H9 (cell line): ENCODE data around the gene IFT80. TPM values are rescaled to one million over a fixed set of nuclear protein-coding genes. Genes with fewer than 3 reads are reported as not detected.

ENCODE experiments used
- DNase-seq: peaks from one replicate; pipeline ENCODE4 v3.0.0-alpha.2; 2017
- H2AFZ ChIP-seq: one replicate; pipeline ENCODE4 v1.6.1; 2013; ENCODE audit warnings: mild to moderate bottlenecking, low read length, control low read depth, moderate library complexity
- H2AK5ac ChIP-seq: 2 replicates; pipeline ENCODE4 v1.6.1; 2013; ENCODE audit warnings: low read length, control low read depth, mixed read lengths; ENCODE audit not compliant: insufficient read length
- H2BK120ac ChIP-seq: one replicate; pipeline ENCODE4 v1.6.1; 2013; ENCODE audit warnings: low read depth, mild to moderate bottlenecking, low read length, control low read depth, inconsistent platforms; ENCODE audit not compliant: poor library complexity, severe bottlenecking
- H2BK12ac ChIP-seq: 2 replicates; pipeline ENCODE4 v1.6.1; 2013; ENCODE audit warnings: low read length, control low read depth, mixed read lengths, low read depth; ENCODE audit not compliant: insufficient read length
- H2BK15ac ChIP-seq: 2 replicates; pipeline ENCODE4 v1.6.1; 2013; ENCODE audit warnings: low read depth, low read length, control low read depth
- H2BK20ac ChIP-seq: one replicate; pipeline ENCODE4 v1.6.1; 2013; ENCODE audit warnings: low read depth, mild to moderate bottlenecking, low read length, control low read depth, inconsistent platforms; ENCODE audit not compliant: poor library complexity, severe bottlenecking
- H2BK5ac ChIP-seq: 2 replicates; pipeline ENCODE4 v1.6.1; 2013; ENCODE audit warnings: low read length, control low read depth, mixed read lengths; ENCODE audit not compliant: insufficient read length
- H3K14ac ChIP-seq: 2 replicates; pipeline ENCODE4 v1.6.1; 2013; ENCODE audit warnings: low read length, control low read depth; ENCODE audit not compliant: insufficient read depth
- H3K18ac ChIP-seq: 2 replicates; pipeline ENCODE4 v1.6.1; 2013; ENCODE audit warnings: low read depth, mild to moderate bottlenecking, mixed read lengths, low read length, control low read depth; ENCODE audit not compliant: insufficient read length
- H3K23ac ChIP-seq: 2 replicates; pipeline ENCODE4 v1.6.1; 2013; ENCODE audit warnings: low read length, control low read depth, mixed read lengths, low read depth; ENCODE audit not compliant: insufficient read length
- H3K23me2 ChIP-seq: 2 replicates; pipeline ENCODE4 v1.6.1; 2013; ENCODE audit warnings: low read depth, mild to moderate bottlenecking, mixed read lengths, low read length, control low read depth; ENCODE audit not compliant: insufficient read length, poor library complexity, severe bottlenecking
- H3K27ac ChIP-seq: 2 replicates; pipeline ENCODE4 v1.5.1; 2013; ENCODE audit warnings: low read length, control low read depth, mixed read lengths, low read depth; ENCODE audit not compliant: insufficient read length
- H3K27me3 ChIP-seq: 2 replicates; pipeline ENCODE4 v1.6.1; 2013; ENCODE audit warnings: low read length, control low read depth, inconsistent platforms; ENCODE audit not compliant: insufficient read depth
- H3K4ac ChIP-seq: 2 replicates; pipeline ENCODE4 v1.6.1; 2013; ENCODE audit warnings: low read depth, mild to moderate bottlenecking, control low read depth, inconsistent platforms, low read length, moderate library complexity
- H3K4me1 ChIP-seq: 2 replicates; pipeline ENCODE4 v1.6.1; 2013; ENCODE audit warnings: low read length, control low read depth, inconsistent platforms; ENCODE audit not compliant: insufficient read depth
- H3K4me2 ChIP-seq: 2 replicates; pipeline ENCODE4 v1.6.1; 2013; ENCODE audit warnings: low read length, control low read depth, mixed read lengths; ENCODE audit not compliant: insufficient read length, insufficient read depth
- H3K56ac ChIP-seq: 2 replicates; pipeline ENCODE4 v1.6.1; 2013; ENCODE audit warnings: low read depth, mild to moderate bottlenecking, mixed read lengths, low read length, control low read depth; ENCODE audit not compliant: insufficient read length
- H3K79me1 ChIP-seq: 2 replicates; pipeline ENCODE4 v1.6.1; 2013; ENCODE audit warnings: low read depth, mild to moderate bottlenecking, moderate library complexity, low read length, control low read depth, inconsistent platforms; ENCODE audit not compliant: insufficient read depth, poor library complexity, severe bottlenecking
- H3K79me2 ChIP-seq: 2 replicates; pipeline ENCODE4 v1.6.1; 2013; ENCODE audit warnings: low read length, control low read depth, inconsistent platforms; ENCODE audit not compliant: insufficient read depth
- H3K9ac ChIP-seq: 2 replicates; pipeline ENCODE4 v1.6.1; 2013; ENCODE audit warnings: low read length, control low read depth, mixed read lengths; ENCODE audit not compliant: insufficient read length; ENCODE audit errors: extremely low read depth
- H3K9me3 ChIP-seq: one replicate; pipeline ENCODE4 v1.6.1; 2013; ENCODE audit warnings: low read depth, low read length, inconsistent platforms; ENCODE audit not compliant: control insufficient read depth
- H3T11ph ChIP-seq: one replicate; pipeline ENCODE4 v1.6.1; 2013; ENCODE audit warnings: mild to moderate bottlenecking, low read length, control low read depth, inconsistent platforms
- H4K20me1 ChIP-seq: one replicate; pipeline ENCODE4 v1.6.1; 2013; ENCODE audit not compliant: control insufficient read depth, insufficient read length, insufficient read depth
- H4K5ac ChIP-seq: 2 replicates; pipeline ENCODE4 v1.6.1; 2013; ENCODE audit warnings: low read depth, mild to moderate bottlenecking, mixed read lengths, low read length, control low read depth; ENCODE audit not compliant: insufficient read length
- H4K8ac ChIP-seq: replicated peaks from 2 replicates; pipeline ENCODE4 v1.6.1; 2013; ENCODE audit warnings: low read length, control low read depth, mixed read lengths, low read depth; ENCODE audit not compliant: insufficient read length
- H4K91ac ChIP-seq: 2 replicates; pipeline ENCODE4 v1.6.1; 2013; ENCODE audit warnings: low read depth, mild to moderate bottlenecking, moderate library complexity, mixed read lengths, low read length, control low read depth; ENCODE audit not compliant: insufficient read length
- H3K27ac Mint-ChIP-seq, 3 experiments: 2 replicates in 2 of 3; 3 replicates in 1 of 3; pipeline ENCODE4 v1.8.0; 2020 to 2021; ENCODE audit warnings: mixed read lengths in 3 of 3, mild to moderate bottlenecking in 1 of 3, moderate library complexity in 1 of 3
- H3K27me3 Mint-ChIP-seq: 2 replicates; pipeline ENCODE4 v1.8.0; 2021; ENCODE audit warnings: low read depth, mild to moderate bottlenecking, moderate library complexity, mixed read lengths
- H3K36me3 Mint-ChIP-seq, 3 experiments: 2 replicates in 2 of 3; 3 replicates in 1 of 3; pipeline ENCODE4 v1.8.0; 2020 to 2021; ENCODE audit warnings: low read depth in 3 of 3, mixed read lengths in 3 of 3; ENCODE audit not compliant: insufficient read depth in 1 of 3
- H3K4me1 Mint-ChIP-seq, 2 experiments: 2 replicates each; pipeline ENCODE4 v1.8.0; 2020; ENCODE audit warnings: mixed read lengths in 2 of 2
- H3K4me3 Mint-ChIP-seq, 2 experiments: 2 replicates in 1 of 2; 3 replicates in 1 of 2; pipeline ENCODE4 v1.8.0; 2020 to 2021; ENCODE audit warnings: mild to moderate bottlenecking in 2 of 2, mixed read lengths in 2 of 2, moderate library complexity in 1 of 2
- H3K9me3 Mint-ChIP-seq, 2 experiments: 2 replicates in 1 of 2; 3 replicates in 1 of 2; pipeline ENCODE4 v1.8.0; 2020; ENCODE audit warnings: mild to moderate bottlenecking in 2 of 2, mixed read lengths in 2 of 2, moderate library complexity in 1 of 2
- CTCF ChIP-seq: fragments of 200-600 bp; sonication (generic); conservative IDR thresholded peaks from 3 replicates; pipeline ENCODE4 v1.8.0; 2021; ENCODE audit warnings: antibody characterized with exemption, mild to moderate bottlenecking
- WGBS: extraction: QIAGEN DNeasy Blood & Tissue Kit; methylation state at CpG from one replicate; pipeline ENCODE4 v1.1.7; 2013; ENCODE audit warnings: missing lambda C conversion rate, low lambda C conversion rate, mixed read lengths; ENCODE audit not compliant: insufficient read length; ENCODE audit errors: extremely low coverage; 5-methylcytosine and 5-hydroxymethylcytosine counted together
- total RNA-seq: library from RNA; stranded (reverse); gene quantifications from 2 replicates; pipeline ENCODE4 v1.2.1, GENCODE V29; 2021

The IFT80 gene
- total RNA-seq, 1 experiment from 2014 or later, result 29.0 TPM

GRCh38 chr3:160278210-160278609, 120.8 kb downstream of the IFT80 start:
- Histone ChIP-seq H3T11ph (no peak overlapping the region), H4K91ac (no peak overlapping the region), H2BK5ac (no peak overlapping the region), H2BK120ac (no peak overlapping the region), H4K5ac (no peak overlapping the region), H3K4me2 (no peak overlapping the region), H3K27ac (no peak overlapping the region), H3K9ac (no peak overlapping the region), H3K14ac (no peak overlapping the region), H3K79me1 (no peaks in the 10 kb centered on the region), H2BK12ac (no peak overlapping the region), H3K4ac (no peak overlapping the region), H3K79me2 (no peaks in the 10 kb centered on the region), H3K9me3 (no peaks in the 10 kb centered on the region), H3K56ac (no peak overlapping the region), H3K27me3 (no peaks in the 10 kb centered on the region), H3K18ac (no peak overlapping the region), H3K23me2 (no peaks in the 10 kb centered on the region), H2BK20ac (no peak overlapping the region), H3K23ac (no peak overlapping the region), H4K8ac (no peak overlapping the region), H3K4me1 (no peaks in the 10 kb centered on the region), H2AK5ac (no peak overlapping the region), H2BK15ac (no peak overlapping the region), H2AFZ (no peak overlapping the region), H4K20me1 (no peaks in the 10 kb centered on the region)
- DNase-seq, result no peak
- Mint-ChIP-seq H3K27me3 (no peaks in the 10 kb centered on the region), H3K4me1 (peaks cover 11 to 12% of the 10 kb centered on the region in 2 experiments), H3K27ac (peak overlapping the region in 1 of 3 experiments; percentile 29; a peak in 3 of 7 replicates), H3K9me3 (no peaks in the 10 kb centered on the region), H3K36me3 (no peaks in the 10 kb centered on the region), H3K4me3 (no peak overlapping the region)
- WGBS, result no CpG with 5 or more reads among the region's 3 CpGs
- TF ChIP-seq CTCF, result no peak
